GM12878 (cell line): ENCODE measurements around the gene CCDC68. TPM values are rescaled to one million over a fixed set of nuclear protein-coding genes. Genes with fewer than 3 reads are reported as not detected.

ENCODE experiments used
- ATAC-seq: fragments of 200-7000 bp; cut with Tn5 transposase; 3 replicates; pipeline ENCODE4 v1.9.1; 2020; ENCODE audit warnings: mild to moderate bottlenecking, moderate library complexity
- BruUV-seq: library from RNA; stranded (reverse); fragments of 400-500 nt; replicated peaks from 2 replicates; lab custom pipeline; 2021; lab: Mats Ljungman, UMichigan
- CTCF ChIA-PET: fragments of 300-600 bp; sonication (Branson Sonifier 250); formaldehyde crosslinking; extraction: SDS; loops from one replicate; lab custom pipeline; 2021; ENCODE audit warnings: inconsistent platforms; lab: Yijun Ruan, JAX
- POLR2A ChIA-PET: fragments of 350-600 bp; formaldehyde crosslinking; extraction: SDS; loops from one replicate; lab custom pipeline; 2021; ENCODE audit warnings: inconsistent platforms; lab: Charles Lee
- RAD21 ChIA-PET: fragments of 300-600 bp; sonication (Branson Sonifier 250); formaldehyde crosslinking; loops from one replicate; lab custom pipeline; 2023; ENCODE audit warnings: antibody characterized with exemption; ENCODE audit not compliant: unreplicated experiment; lab: Charles Lee
- SMC1A ChIA-PET: fragments of 300-600 bp; sonication (Branson Sonifier 250); formaldehyde crosslinking; loops from one replicate; lab custom pipeline; 2023; ENCODE audit not compliant: unreplicated experiment, uncharacterized antibody; lab: Charles Lee
- DNase-seq: peaks from one replicate; pipeline ENCODE4 v3.0.0-alpha.2; 2011; ENCODE audit warnings: low read depth, low spot score
- FAIRE-seq: peaks from 3 replicates; lab custom pipeline; 2011; peaks lifted over from hg19 to GRCh38; lab: Jason Lieb, UNC
- H2AFZ ChIP-seq: 2 replicates; pipeline ENCODE4 v1.6.0; 2011; ENCODE audit warnings: low read depth, low read length, control low read depth; ENCODE audit not compliant: control insufficient read depth
- H3K27ac ChIP-seq: 2 replicates; pipeline ENCODE4 v1.5.1; 2011; ENCODE audit warnings: control low read depth; ENCODE audit not compliant: control insufficient read depth, insufficient read depth
- H3K27me3 ChIP-seq, 2 experiments: replicated peaks in 1 of 2; 2 replicates each; pipeline versions ENCODE4 v1.6.0 to v1.6.1; 2011; ENCODE audit warnings: low read length in 1 of 2; ENCODE audit not compliant: control insufficient read depth in 2 of 2, insufficient read depth in 2 of 2
- H3K36me3 ChIP-seq, 2 experiments: 2 replicates each; pipeline ENCODE4 v1.5.1; 2011; ENCODE audit warnings: low read length in 1 of 2; ENCODE audit not compliant: control insufficient read depth in 2 of 2, insufficient read depth in 2 of 2
- H3K4me1 ChIP-seq: 2 replicates; pipeline ENCODE4 v1.6.1; 2011; ENCODE audit warnings: mild to moderate bottlenecking, low read length, moderate library complexity, mixed read lengths; ENCODE audit not compliant: control insufficient read depth, insufficient read depth
- H3K4me2 ChIP-seq: 2 replicates; pipeline ENCODE4 v1.6.0; 2011; ENCODE audit warnings: control low read depth; ENCODE audit not compliant: control insufficient read depth, insufficient read depth
- H3K4me3 ChIP-seq: fragments of 200-600 bp; sonication (generic); 2 replicates; pipeline ENCODE4 v1.5.1; 2016
- H3K79me2 ChIP-seq: 2 replicates; pipeline ENCODE4 v1.6.0; 2011; ENCODE audit warnings: low read length; ENCODE audit not compliant: control insufficient read depth, insufficient read depth
- H3K9ac ChIP-seq: 2 replicates; pipeline ENCODE4 v1.8.0; 2011; ENCODE audit warnings: low read length, control low read depth, mixed read lengths; ENCODE audit not compliant: control insufficient read depth, insufficient read depth
- H3K9me3 ChIP-seq: replicated peaks from 3 replicates; pipeline ENCODE4 v1.5.1; 2011; ENCODE audit warnings: mild to moderate bottlenecking, low read length; ENCODE audit not compliant: control insufficient read depth, insufficient read depth
- H4K20me1 ChIP-seq: 2 replicates; pipeline ENCODE4 v1.6.0; 2011; ENCODE audit not compliant: control insufficient read depth, insufficient read depth
- BCL11A ChIP-seq: IDR thresholded peaks from 2 replicates; pipeline ENCODE4 v1.6.1; 2011; ENCODE audit warnings: low read depth, low read length
- BMI1 ChIP-seq: fragments of 450-650 bp; IDR thresholded peaks from 2 replicates; pipeline ENCODE4 v1.6.1; 2016; ENCODE audit warnings: mild to moderate bottlenecking, moderate library complexity, borderline replicate concordance
- GABPA ChIP-seq: IDR thresholded peaks from 2 replicates; pipeline ENCODE4 v1.6.1; 2014; ENCODE audit warnings: antibody characterized with exemption, low read depth, mild to moderate bottlenecking, inconsistent platforms
- NFYA ChIP-seq: IDR thresholded peaks from 2 replicates; pipeline ENCODE4 v1.6.1; 2011; ENCODE audit warnings: low read depth, mild to moderate bottlenecking, low read length, improper control_type of control experiment, borderline replicate concordance
- NR2C1 ChIP-seq: fragments of 450-650 bp; IDR thresholded peaks from 2 replicates; pipeline ENCODE4 v1.6.1; 2017; ENCODE audit warnings: antibody characterized with exemption, mild to moderate bottlenecking, moderate library complexity
- PAX5 ChIP-seq: IDR thresholded peaks from 2 replicates; pipeline ENCODE4 v1.6.1; 2011; ENCODE audit warnings: low read depth, low read length, borderline replicate concordance
- SREBF1 ChIP-seq: IDR thresholded peaks from 2 replicates; pipeline ENCODE4 v1.6.1; 2012; ENCODE audit warnings: mild to moderate bottlenecking, low read length
- TARDBP ChIP-seq: IDR thresholded peaks from 2 replicates; pipeline ENCODE4 v1.6.1; 2016; ENCODE audit warnings: borderline replicate concordance
- TBL1XR1 ChIP-seq: IDR thresholded peaks from 2 replicates; pipeline ENCODE4 v1.6.1; 2012; ENCODE audit warnings: low read depth, low read length, improper control_type of control experiment
- WRNIP1 ChIP-seq: IDR thresholded peaks from 2 replicates; pipeline ENCODE4 v1.6.1; 2011; ENCODE audit warnings: low read depth, low read length, improper control_type of control experiment, borderline replicate concordance
- YBX1 ChIP-seq: fragments of 450-650 bp; IDR thresholded peaks from 2 replicates; pipeline ENCODE4 v1.6.1; 2016; ENCODE audit warnings: antibody characterized with exemption
- WGBS: methylation state at CpG from one replicate; pipeline ENCODE4 v1.1.6; 2016; ENCODE audit warnings: low lambda C conversion rate; ENCODE audit not compliant: insufficient replicate concordance, insufficient coverage; ENCODE audit errors: missing lambda C conversion rate; 5-methylcytosine and 5-hydroxymethylcytosine counted together
- in situ Hi-C: fragments of 300-500 bp; cut with MboI; formaldehyde crosslinking; loops from 9 replicates; pipeline ENCODE4 v1.14.3; 2018; ENCODE audit warnings: mixed read lengths
- intact Hi-C: fragments of 100-400 bp; cut with micrococcal nuclease; formaldehyde crosslinking; loops from one replicate; pipeline ENCODE4 v1.14.2; 2022; ENCODE audit not compliant: unreplicated experiment
- polyA plus RNA-seq, 11 experiments: library from polyadenylated mRNA; depleted of rRNA in 4 of 11; unstranded in 6 of 11; stranded (reverse) in 5 of 11; fragments of >200 nt; fragmentation: Nextera tagmentation in 4 of 11; fragmentation: Illumina TruSeq in 1 of 11; extraction: Ambion mirVana in 4 of 11; extraction: Trizol in 1 of 11; gene quantifications; 1 replicate in 1 of 11; 2 replicates in 10 of 11; pipeline versions ENCODE4 v1.2.1 to v1.2.3, GENCODE V29; 2011 to 2016; ENCODE audit warnings: inconsistent platforms in 2 of 11, missing spikeins in 2 of 11, low read depth in 1 of 11
- total RNA-seq, 4 experiments: library from RNA; depleted of rRNA in 3 of 4; stranded (reverse); fragments of >200 nt in 3 of 4; fragmentation: Illumina TruSeq in 1 of 4; extraction: Trizol in 1 of 4; gene quantifications; 2 replicates each; pipeline versions ENCODE4 v1.2.1 to v1.2.3, GENCODE V29; 2013 to 2021
- TF ChIP-seq, protein P1 (sequence below): fragments of 450-650 bp; formaldehyde crosslinking; IDR thresholded peaks from 2 replicates; pipeline ENCODE4 v1.4.0; 2020; ENCODE audit warnings: mild to moderate bottlenecking, moderate library complexity
- TF ChIP-seq, protein P2 (sequence below): fragments of 150-350 bp; IDR thresholded peaks from 2 replicates; pipeline ENCODE4 v1.6.1; 2014; ENCODE audit warnings: mild to moderate bottlenecking, low read depth, low read length
- TF ChIP-seq, protein P3 (sequence below): fragments of 450-650 bp; IDR thresholded peaks from 2 replicates; pipeline ENCODE4 v1.6.1; 2017; ENCODE audit warnings: mild to moderate bottlenecking
- TF ChIP-seq, protein P4 (sequence below): IDR thresholded peaks from 2 replicates; pipeline ENCODE4 v1.6.1; 2012; ENCODE audit warnings: mild to moderate bottlenecking, low read depth, low read length

The CCDC68 gene
- total and polyA plus RNA-seq, 10 of the 15 experiments (the other 5 are each of a cell fraction or from before 2014, with no cell fraction given): 0.04 TPM; not detected in 9

DNA sequence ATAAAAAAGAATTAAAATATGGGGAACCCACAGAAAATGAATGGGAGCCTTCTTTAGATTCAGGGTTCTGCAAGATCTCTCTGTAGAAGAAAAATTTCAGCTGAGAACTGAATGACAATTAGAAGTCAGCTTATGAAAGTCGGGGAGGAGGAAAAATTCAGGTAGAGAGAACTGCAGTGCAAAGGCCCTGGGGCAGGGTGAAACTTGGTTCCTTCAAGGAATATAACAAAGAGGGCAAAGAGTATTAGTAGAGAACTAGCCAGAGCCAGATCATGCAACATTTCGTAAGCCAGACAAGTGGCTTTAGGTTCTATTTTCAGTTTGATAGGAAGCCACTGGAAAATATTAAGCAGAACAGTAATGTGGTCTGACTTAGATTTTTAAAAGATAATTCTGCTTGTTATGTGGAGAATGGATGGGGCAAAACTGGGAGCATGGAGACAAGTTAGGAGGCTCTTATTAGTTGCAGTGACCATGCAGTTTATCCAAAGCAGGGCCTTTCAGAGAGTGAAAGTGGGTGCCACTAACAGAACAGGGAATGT lies 103.1 kb downstream of the CCDC68 start:
- Histone ChIP-seq H3K9ac (no peak overlapping the region), H3K27me3 (no peaks in the 10 kb centered on the region), H3K36me3 (no peaks in the 10 kb centered on the region), H3K4me1 (no peaks in the 10 kb centered on the region), H3K4me2 (no peak overlapping the region), H4K20me1 (no peaks in the 10 kb centered on the region), H3K27ac (no peak overlapping the region), H3K9me3 (no peaks in the 10 kb centered on the region), H2AFZ (no peak overlapping the region), H3K79me2 (no peaks in the 10 kb centered on the region), H3K4me3 (no peak overlapping the region)
- no TSS peak for BruUV-seq
- ChIA-PET SMC1A (no interaction called here), POLR2A (no interaction called here), CTCF (no interaction called here), RAD21 (no interaction called here)
- FAIRE-seq (no peak), DNase-seq (no peak), ATAC-seq (no peak)
- in situ Hi-C loops (no loop called here), intact Hi-C loops (no loop called here)
- WGBS: 0% methylated on average over 2 of the region's 2 CpGs
- TF ChIP-seq NR2C1 (no peak), PAX5 (no peak), YBX1 (no peak), BCL11A (no peak), TBL1XR1 (no peak), WRNIP1 (no peak), TARDBP (no peak), SREBF1 (no peak), GABPA (no peak), NFYA (no peak), BMI1 (no peak)
- TF ChIP-seq, protein P1, sequence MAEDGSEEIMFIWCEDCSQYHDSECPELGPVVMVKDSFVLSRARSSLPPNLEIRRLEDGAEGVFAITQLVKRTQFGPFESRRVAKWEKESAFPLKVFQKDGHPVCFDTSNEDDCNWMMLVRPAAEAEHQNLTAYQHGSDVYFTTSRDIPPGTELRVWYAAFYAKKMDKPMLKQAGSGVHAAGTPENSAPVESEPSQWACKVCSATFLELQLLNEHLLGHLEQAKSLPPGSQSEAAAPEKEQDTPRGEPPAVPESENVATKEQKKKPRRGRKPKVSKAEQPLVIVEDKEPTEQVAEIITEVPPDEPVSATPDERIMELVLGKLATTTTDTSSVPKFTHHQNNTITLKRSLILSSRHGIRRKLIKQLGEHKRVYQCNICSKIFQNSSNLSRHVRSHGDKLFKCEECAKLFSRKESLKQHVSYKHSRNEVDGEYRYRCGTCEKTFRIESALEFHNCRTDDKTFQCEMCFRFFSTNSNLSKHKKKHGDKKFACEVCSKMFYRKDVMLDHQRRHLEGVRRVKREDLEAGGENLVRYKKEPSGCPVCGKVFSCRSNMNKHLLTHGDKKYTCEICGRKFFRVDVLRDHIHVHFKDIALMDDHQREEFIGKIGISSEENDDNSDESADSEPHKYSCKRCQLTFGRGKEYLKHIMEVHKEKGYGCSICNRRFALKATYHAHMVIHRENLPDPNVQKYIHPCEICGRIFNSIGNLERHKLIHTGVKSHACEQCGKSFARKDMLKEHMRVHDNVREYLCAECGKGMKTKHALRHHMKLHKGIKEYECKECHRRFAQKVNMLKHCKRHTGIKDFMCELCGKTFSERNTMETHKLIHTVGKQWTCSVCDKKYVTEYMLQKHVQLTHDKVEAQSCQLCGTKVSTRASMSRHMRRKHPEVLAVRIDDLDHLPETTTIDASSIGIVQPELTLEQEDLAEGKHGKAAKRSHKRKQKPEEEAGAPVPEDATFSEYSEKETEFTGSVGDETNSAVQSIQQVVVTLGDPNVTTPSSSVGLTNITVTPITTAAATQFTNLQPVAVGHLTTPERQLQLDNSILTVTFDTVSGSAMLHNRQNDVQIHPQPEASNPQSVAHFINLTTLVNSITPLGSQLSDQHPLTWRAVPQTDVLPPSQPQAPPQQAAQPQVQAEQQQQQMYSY (CRISPR knock-in tag): no peak
- TF ChIP-seq, protein P2, sequence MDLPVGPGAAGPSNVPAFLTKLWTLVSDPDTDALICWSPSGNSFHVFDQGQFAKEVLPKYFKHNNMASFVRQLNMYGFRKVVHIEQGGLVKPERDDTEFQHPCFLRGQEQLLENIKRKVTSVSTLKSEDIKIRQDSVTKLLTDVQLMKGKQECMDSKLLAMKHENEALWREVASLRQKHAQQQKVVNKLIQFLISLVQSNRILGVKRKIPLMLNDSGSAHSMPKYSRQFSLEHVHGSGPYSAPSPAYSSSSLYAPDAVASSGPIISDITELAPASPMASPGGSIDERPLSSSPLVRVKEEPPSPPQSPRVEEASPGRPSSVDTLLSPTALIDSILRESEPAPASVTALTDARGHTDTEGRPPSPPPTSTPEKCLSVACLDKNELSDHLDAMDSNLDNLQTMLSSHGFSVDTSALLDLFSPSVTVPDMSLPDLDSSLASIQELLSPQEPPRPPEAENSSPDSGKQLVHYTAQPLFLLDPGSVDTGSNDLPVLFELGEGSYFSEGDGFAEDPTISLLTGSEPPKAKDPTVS: no peak
- TF ChIP-seq, protein P3, sequence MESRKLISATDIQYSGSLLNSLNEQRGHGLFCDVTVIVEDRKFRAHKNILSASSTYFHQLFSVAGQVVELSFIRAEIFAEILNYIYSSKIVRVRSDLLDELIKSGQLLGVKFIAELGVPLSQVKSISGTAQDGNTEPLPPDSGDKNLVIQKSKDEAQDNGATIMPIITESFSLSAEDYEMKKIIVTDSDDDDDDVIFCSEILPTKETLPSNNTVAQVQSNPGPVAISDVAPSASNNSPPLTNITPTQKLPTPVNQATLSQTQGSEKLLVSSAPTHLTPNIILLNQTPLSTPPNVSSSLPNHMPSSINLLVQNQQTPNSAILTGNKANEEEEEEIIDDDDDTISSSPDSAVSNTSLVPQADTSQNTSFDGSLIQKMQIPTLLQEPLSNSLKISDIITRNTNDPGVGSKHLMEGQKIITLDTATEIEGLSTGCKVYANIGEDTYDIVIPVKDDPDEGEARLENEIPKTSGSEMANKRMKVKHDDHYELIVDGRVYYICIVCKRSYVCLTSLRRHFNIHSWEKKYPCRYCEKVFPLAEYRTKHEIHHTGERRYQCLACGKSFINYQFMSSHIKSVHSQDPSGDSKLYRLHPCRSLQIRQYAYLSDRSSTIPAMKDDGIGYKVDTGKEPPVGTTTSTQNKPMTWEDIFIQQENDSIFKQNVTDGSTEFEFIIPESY: no peak
- TF ChIP-seq, protein P4, sequence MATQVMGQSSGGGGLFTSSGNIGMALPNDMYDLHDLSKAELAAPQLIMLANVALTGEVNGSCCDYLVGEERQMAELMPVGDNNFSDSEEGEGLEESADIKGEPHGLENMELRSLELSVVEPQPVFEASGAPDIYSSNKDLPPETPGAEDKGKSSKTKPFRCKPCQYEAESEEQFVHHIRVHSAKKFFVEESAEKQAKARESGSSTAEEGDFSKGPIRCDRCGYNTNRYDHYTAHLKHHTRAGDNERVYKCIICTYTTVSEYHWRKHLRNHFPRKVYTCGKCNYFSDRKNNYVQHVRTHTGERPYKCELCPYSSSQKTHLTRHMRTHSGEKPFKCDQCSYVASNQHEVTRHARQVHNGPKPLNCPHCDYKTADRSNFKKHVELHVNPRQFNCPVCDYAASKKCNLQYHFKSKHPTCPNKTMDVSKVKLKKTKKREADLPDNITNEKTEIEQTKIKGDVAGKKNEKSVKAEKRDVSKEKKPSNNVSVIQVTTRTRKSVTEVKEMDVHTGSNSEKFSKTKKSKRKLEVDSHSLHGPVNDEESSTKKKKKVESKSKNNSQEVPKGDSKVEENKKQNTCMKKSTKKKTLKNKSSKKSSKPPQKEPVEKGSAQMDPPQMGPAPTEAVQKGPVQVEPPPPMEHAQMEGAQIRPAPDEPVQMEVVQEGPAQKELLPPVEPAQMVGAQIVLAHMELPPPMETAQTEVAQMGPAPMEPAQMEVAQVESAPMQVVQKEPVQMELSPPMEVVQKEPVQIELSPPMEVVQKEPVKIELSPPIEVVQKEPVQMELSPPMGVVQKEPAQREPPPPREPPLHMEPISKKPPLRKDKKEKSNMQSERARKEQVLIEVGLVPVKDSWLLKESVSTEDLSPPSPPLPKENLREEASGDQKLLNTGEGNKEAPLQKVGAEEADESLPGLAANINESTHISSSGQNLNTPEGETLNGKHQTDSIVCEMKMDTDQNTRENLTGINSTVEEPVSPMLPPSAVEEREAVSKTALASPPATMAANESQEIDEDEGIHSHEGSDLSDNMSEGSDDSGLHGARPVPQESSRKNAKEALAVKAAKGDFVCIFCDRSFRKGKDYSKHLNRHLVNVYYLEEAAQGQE: no peak
